ENCODE data around the gene ZNF304.

GRCh38 chr19:57363688-57364181 is 12.7 kb downstream of the ZNF304 start:
- no peak for TF ChIP-seq CTCF (IDR thresholded peaks at IDR 0.05; ENCODE audit: poor library complexity)
- no peak for TF ChIP-seq EZH2 (IDR thresholded peaks at IDR 0.05; ENCODE audit: borderline replicate concordance)
- no peak for TF ChIP-seq EZH2phosphoT487 (IDR thresholded peaks at IDR 0.05; ENCODE audit: low read depth, severe bottlenecking, unreplicated experiment)
